MM.1S (cell line): ENCODE data around the gene OBSCN.

Source experiments
- EZH2 ChIP-seq: fragments of 300-600 bp; sonication (generic); optimal IDR thresholded peaks from 2 replicates; pipeline ENCODE3; 2017; ENCODE audit warnings: low read depth, mild to moderate bottlenecking, antibody characterized with exemption, low read length, mixed read lengths
- EZH2phosphoT487 ChIP-seq: fragments of 300-600 bp; sonication (generic); IDR thresholded peaks from 2 replicates; pipeline ENCODE4 v1.6.1; 2018; ENCODE audit warnings: antibody characterized with exemption, low read length
- TF ChIP-seq, protein P1 (sequence below): fragments of 300-600 bp; sonication (generic); IDR thresholded peaks from 2 replicates; pipeline ENCODE4 v1.5.1; 2016; ENCODE audit warnings: antibody characterized with exemption, low read length, mixed read lengths

DNA sequence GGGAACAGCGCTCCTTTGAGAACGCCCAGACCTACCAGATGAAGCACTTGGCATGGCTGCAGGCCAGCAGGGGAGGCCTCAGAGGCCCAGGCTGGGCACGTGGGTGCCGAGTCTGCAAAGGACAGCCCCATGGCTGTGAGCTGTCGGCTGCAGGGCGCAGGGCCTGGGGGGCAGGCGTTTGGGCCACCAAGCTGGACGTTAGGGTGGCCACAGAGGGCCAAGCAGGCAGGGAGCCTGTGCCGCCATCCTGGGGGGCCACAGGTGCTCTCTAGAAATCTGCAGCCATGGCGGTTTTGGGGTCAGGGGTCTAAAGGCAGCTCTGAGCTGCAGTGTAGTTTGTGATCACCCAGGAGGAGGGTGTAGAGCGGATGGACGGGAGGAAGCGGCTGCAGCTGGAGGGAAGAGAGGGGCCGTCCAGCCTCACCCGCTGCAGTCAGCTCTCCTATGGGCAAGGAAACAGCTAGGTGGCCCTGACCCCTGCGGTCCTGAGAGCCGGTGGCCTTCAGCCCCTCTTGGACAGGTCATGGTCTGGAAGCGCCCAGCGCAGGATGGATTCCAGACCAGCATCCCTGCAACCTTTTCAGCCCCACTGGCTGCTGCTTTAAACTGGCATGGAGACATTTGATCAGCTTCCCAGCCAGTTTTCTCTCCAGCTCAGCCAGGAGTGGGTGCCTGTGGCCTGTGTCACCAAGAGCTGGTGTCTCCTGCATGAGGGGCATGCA lies 31.2 kb upstream of the OBSCN start:
- TF ChIP-seq, protein P1, sequence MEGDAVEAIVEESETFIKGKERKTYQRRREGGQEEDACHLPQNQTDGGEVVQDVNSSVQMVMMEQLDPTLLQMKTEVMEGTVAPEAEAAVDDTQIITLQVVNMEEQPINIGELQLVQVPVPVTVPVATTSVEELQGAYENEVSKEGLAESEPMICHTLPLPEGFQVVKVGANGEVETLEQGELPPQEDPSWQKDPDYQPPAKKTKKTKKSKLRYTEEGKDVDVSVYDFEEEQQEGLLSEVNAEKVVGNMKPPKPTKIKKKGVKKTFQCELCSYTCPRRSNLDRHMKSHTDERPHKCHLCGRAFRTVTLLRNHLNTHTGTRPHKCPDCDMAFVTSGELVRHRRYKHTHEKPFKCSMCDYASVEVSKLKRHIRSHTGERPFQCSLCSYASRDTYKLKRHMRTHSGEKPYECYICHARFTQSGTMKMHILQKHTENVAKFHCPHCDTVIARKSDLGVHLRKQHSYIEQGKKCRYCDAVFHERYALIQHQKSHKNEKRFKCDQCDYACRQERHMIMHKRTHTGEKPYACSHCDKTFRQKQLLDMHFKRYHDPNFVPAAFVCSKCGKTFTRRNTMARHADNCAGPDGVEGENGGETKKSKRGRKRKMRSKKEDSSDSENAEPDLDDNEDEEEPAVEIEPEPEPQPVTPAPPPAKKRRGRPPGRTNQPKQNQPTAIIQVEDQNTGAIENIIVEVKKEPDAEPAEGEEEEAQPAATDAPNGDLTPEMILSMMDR = no peak
- TF ChIP-seq EZH2 (no peak), EZH2phosphoT487 (no peak)
